NOMO-1 treated with DMSO at 0.1 percent for 48 hours (cell line): ENCODE data around the gene FAM168A.

Source experiments
- DNase-seq: peaks from one replicate; lab custom pipeline; 2025; ENCODE audit not compliant: unreplicated experiment; lab: John Stamatoyannopoulos, UW

Gene FAM168A

DNA sequence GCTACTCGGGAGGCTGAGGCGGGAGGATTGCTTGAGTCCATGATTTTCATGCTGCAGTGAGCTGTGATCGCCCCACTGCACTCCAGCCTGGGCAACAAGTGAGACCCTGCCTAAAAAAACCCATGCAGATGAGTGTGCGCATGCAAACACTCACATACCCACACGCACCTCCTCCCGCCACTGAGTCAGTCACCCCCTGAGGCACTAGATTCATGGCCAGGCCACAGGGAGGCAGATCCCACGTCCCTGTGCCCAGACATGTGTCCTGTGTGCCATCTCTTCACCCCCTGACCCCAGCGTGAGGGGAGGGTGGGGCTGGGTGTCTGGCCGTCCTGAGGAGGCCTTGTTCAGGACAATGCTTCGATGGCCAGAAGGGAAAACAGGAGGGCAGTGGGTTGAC, 206.2 kb downstream of the FAM168A start:
- no peak for DNase-seq

DNA sequence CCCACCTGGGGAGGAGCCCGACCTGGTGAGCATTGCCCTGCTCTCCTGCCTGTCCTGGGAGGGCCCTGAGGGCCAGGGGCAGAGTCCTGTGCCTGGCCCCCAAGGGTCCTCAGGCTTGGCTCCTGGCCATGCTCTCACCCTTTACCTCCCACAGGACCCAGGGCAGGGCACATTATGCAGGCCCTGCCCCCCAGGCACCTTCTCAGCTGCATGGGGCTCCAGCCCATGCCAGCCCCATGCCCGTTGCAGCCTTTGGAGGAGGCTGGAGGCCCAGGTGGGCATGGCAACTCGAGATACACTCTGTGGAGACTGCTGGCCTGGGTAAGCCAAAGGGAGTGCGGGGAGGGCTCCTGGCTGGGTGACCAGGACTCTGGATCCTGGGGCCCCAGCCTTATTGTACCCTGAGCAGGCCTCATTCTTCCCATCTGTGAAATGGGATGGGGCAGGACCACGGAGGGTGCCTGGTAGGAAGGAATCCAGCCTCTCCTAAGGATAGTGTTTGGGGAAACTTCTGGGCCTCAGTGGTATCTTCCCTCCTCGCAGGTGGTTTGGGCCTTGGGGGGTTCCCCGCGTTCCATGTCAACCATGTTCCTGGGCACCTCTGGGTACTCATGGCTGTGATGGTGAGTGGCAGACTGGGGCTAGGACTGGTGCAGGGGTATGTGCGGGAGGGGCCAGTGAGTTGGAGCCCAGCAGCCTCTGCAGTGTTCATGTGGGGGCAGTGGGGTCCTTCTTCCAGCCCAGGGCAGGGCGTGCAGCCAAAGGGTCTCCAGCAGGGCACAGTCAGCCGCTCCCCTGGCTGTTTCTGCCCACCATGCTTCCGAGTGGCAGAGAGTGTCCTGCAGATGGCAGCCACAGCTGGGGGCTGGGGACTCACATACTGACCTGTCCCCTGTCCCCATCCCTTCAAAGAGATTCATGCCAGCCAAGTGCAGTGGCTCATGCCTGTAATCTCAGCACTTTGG, 207.0 kb downstream of the FAM168A start:
- DNase-seq, result no peak

GRCh38 chr11:73389916-73390315, 208.0 kb downstream of the FAM168A start:
- no peak for DNase-seq

DNA sequence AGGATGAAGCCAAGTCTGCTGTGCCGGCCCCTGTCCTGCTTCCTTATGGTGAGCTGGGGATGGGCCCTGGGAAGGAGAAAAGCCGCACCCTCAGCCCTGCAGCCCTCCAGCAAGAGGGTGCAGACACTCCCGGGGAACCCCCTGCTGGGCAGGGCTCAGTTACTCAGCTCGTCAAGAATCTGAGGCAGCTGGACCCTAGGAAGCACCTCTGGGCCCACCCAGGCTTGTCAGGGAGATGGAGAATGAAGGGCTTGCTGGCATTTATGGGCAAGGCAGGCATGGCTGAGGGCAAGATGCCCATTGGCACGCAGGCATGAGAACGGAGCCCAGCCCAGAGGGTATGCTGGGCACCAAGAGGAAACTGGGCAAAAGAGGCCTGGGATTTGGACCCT, 208.8 kb downstream of the FAM168A start:
- DNase-seq, result no peak

GRCh38 chr11:73388265-73389133, 209.4 kb downstream of the FAM168A start:
- DNase-seq, result peak; percentile 55

- DNase-seq, result no peak
Observed at GRCh38 chr11:73387594-73388264, 210.2 kb downstream of the FAM168A start.

DNA sequence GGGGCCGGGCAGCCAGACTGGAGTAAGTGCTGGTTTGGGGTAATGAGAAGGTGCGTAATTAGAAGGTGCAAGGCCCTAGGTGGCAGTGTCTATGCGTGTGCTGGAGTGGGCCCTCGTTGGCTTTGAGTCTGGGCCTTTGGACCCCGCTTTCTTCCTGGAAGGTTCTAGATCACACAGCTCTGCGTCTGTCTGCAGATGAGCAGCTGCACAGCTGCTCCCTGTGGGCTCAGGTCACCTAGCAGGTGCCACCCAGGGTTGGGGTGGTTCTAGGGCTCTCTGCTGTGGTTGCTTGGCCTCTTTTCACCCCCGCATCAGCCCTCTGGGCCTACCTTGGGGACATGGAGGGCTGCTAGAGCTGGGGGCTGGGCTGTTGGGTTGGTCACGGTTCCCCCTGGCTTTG, 211.4 kb downstream of the FAM168A start:
- DNase-seq, result no peak

GRCh38 chr11:73386016-73386415, 211.9 kb downstream of the FAM168A start:
- DNase-seq, result peak; percentile 89

GRCh38 chr11:73384872-73385689, 212.8 kb downstream of the FAM168A start:
- DNase-seq, result peak; percentile 93

GRCh38 chr11:73384531-73384871, 213.4 kb downstream of the FAM168A start:
- DNase-seq, result no peak

- no peak for DNase-seq
Observed at GRCh38 chr11:73384125-73384441, 213.8 kb downstream of the FAM168A start.

GRCh38 chr11:73383249-73384124, 214.4 kb downstream of the FAM168A start:
- no peak for DNase-seq

DNA sequence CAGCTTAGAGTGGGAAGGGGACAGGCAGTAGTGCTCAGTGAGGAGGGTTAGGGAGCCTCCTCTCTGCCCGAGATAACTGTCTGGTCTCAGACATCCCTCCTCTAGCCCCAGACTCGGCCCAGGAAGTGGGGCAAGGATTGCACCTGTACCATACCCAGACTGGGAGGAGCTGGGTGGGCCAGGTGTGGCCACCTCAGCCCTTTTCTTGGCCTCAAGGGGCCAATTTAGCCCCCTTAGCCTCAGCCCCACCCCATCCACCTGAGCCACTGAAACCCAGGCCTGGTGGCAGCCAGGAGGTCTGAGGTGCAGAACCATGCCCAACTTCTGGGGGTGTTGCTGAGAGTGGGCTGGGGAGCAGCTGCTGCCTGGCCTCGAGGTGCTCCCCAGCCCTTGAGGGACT, 215.2 kb downstream of the FAM168A start:
- no peak for DNase-seq

DNA sequence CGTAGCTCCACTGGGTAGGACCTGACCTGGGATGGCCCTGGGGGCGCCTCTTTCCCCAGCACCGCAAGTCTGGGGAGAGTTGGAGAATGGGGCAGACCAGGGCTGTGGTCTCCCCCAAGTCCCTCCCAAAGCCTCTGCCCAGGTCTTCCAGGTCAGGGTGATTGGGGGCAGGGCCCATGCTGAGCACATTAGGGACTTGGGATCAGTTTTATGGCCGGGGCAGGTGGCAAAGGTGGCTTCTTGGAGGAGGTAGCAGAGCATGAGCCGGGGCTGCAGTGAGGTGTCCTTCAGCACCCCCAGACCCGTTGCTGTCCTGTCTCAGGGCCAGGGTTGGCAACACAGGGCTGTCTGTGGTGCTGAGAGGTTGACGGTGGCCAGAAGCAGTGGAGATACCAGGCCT, 215.7 kb downstream of the FAM168A start:
- no peak for DNase-seq

GRCh38 chr11:73381589-73381988, 216.3 kb downstream of the FAM168A start:
- DNase-seq, result peak; percentile 21

GRCh38 chr11:73380897-73381410, 217.0 kb downstream of the FAM168A start:
- DNase-seq, result no peak

DNA sequence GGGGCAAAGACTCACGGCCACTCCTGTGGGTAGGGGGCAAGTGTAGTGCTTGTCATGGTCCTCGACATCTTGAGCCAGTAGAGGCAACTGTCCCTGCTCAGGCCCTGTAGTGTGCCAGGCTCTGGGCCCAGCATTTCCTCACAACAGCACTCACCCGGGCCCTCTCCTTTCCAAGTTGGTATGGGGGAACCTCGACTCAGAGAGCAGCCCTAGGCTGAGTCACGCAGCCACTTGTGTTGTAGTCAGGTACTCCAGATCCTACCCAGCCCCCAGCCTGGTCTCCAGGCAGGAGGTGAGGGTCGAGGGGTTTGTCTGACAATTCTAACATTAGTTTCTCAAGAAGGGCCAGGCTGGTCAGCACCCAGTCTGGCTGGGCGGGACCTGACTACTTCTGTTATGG, 217.6 kb downstream of the FAM168A start:
- DNase-seq, result no peak

DNA sequence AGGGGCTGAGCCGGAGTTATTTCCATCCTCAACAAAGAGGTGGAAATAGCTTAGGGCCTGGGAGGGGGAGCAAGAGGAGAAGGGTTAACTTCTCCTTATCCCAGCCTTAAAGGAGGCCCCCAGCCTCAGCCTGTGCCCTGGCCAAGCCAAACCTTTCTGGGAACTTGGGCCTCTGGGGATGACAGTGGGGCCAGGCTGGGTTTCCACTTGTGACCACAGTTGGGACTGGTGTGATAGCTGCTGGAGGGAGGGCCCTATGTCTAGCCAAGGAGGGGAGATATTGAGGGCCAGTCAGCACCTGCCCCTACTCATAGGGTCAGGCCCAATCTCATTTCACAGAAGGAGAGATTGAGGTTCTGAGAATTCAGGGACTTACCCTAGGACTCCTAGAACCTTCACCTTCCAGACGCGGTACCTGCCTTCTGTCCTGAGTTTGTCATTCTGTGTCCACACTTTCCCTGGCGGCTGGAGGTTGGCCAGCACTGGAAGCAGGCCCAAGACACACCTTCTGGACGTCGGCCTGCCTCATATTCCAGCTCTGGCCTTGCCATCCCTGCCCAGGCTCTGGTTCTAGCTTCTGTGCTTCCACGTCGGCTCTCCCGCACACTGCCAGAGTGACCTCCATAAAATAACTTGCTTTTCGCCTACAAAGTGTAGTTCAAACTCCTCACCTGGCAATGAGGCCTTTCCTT, 218.6 kb downstream of the FAM168A start:
- DNase-seq, result no peak
